ENCODE measurements around the gene HDLBP. TPM values are rescaled to one million over a fixed set of nuclear protein-coding genes. Genes with fewer than 3 reads are reported as not detected.

The HDLBP gene
- total RNA-seq, 1 donor from 2014 or later = 989 TPM

DNA sequence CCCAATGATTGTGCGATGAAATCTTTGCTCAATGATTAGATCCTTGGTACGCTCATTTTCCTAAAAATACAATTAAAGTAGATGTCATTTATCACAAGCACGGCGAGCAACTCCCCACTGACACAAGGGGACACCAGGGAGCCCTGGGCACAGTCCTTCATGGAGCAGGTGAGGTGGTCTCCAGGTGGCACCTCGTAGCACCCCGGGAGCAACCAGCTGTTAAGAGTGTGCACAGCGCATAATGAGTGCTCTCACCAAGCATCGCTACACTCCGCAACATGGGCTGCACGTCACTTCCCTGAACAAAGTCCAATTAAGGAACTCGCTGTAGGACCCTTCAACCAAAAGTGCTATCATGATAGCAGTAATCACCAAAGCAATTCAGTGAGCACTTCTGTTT is 67.2 kb downstream of the HDLBP start:
- Mint-ChIP-seq H3K9me3 (ENCODE audit: low read depth) (no peaks in the 10 kb centered on the region), H3K27me3 (ENCODE audit: low read depth) (no peaks in the 10 kb centered on the region), H3K4me1 (ENCODE audit: low read depth) (no peaks in the 10 kb centered on the region), H3K36me3 (ENCODE audit: low read depth) (peaks cover 69% of the 10 kb centered on the region), H3K27ac (ENCODE audit: unreplicated experiment) (no peak overlapping the region), H3K4me3 (ENCODE audit: unreplicated experiment) (no peak overlapping the region)
- TF ChIP-seq, protein P1, sequence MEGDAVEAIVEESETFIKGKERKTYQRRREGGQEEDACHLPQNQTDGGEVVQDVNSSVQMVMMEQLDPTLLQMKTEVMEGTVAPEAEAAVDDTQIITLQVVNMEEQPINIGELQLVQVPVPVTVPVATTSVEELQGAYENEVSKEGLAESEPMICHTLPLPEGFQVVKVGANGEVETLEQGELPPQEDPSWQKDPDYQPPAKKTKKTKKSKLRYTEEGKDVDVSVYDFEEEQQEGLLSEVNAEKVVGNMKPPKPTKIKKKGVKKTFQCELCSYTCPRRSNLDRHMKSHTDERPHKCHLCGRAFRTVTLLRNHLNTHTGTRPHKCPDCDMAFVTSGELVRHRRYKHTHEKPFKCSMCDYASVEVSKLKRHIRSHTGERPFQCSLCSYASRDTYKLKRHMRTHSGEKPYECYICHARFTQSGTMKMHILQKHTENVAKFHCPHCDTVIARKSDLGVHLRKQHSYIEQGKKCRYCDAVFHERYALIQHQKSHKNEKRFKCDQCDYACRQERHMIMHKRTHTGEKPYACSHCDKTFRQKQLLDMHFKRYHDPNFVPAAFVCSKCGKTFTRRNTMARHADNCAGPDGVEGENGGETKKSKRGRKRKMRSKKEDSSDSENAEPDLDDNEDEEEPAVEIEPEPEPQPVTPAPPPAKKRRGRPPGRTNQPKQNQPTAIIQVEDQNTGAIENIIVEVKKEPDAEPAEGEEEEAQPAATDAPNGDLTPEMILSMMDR (IDR thresholded peaks at IDR 0.05) = no peak
- no peak for DNase-seq (ENCODE audit: low spot score)

DNA sequence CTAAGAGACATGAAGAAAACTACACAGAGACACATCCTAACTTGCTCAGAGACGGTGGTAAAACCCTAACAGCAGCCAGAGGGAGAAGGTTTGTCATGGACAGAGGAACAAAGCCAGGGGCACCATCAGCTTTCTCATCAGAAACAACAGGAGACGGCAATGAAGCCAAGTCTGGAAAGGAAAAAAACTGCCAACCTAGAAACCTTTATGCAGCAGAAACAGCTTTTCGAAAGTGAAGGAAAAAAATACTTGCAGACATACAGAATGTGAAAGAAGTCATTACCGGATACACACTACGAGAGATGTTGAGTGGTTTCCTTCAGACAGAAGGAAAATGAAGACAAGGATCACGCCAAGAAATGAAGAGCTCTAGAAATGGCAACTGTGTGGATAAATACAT is 71.1 kb downstream of the HDLBP start:
- DNase-seq (ENCODE audit: low spot score) = no peak
- H3K36me3 Mint-ChIP-seq (ENCODE audit: low read depth) = peaks cover 78% of the 10 kb centered on the region
- H3K4me3 Mint-ChIP-seq (ENCODE audit: unreplicated experiment) = no peak overlapping the region
- TF ChIP-seq, protein P1 (IDR thresholded peaks at IDR 0.05) = no peak
- H3K27ac Mint-ChIP-seq (ENCODE audit: unreplicated experiment) = no peak overlapping the region
- no peaks in the 10 kb centered on the region for H3K27me3 Mint-ChIP-seq (ENCODE audit: low read depth)
- no peaks in the 10 kb centered on the region for H3K9me3 Mint-ChIP-seq (ENCODE audit: low read depth)
- peaks cover 10% of the 10 kb centered on the region for H3K4me1 Mint-ChIP-seq (ENCODE audit: low read depth)

DNA sequence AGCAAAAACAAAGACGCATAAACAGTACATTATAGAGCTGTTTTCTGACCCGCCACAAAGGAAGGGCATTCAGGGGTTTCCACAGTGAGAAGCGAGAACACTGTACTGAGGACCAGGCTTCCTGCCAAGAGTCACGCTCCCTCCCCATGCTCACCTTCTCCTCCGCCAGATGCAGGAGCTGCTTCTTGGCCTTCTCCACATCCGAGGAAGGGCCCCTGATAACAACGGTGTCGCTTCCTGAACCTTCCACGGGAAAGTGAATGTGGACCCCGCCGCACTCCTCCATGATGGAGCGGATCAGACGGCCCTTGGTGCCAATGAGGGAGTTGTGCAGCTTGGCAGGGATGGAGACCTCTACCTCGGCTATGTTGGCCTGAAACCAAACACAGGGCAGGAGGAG is 73.2 kb downstream of the HDLBP start:
- Mint-ChIP-seq H3K9me3 (ENCODE audit: low read depth) (no peaks in the 10 kb centered on the region), H3K36me3 (ENCODE audit: low read depth) (peaks cover 79% of the 10 kb centered on the region), H3K4me3 (ENCODE audit: unreplicated experiment) (no peak overlapping the region), H3K27ac (ENCODE audit: unreplicated experiment) (peak overlapping the region; percentile 12), H3K27me3 (ENCODE audit: low read depth) (no peaks in the 10 kb centered on the region), H3K4me1 (ENCODE audit: low read depth) (peaks cover 10% of the 10 kb centered on the region)
- no peak for DNase-seq (ENCODE audit: low spot score)
- TF ChIP-seq, protein P1 (IDR thresholded peaks at IDR 0.05) = no peak

DNA sequence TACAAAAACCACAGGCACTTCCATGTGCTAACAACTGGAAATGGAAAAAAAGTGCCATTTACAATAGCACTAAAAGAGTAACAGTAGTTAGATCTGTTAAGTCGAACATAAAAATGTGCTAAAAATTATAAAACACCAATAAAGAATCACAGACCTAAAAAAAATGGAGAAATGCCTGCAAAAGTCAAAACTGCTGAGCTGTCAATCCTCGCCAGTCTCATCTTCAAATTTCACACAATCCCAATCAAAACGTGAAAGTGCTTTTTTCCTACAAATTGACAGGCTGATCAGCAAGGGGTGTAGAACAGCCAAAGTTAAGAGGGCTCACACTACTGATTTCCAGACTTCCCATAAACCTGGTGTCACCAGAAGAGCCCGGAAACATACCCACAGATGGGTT is 73.8 kb downstream of the HDLBP start:
- H3K9me3 Mint-ChIP-seq (ENCODE audit: low read depth) = no peaks in the 10 kb centered on the region
- peaks cover 10% of the 10 kb centered on the region for H3K4me1 Mint-ChIP-seq (ENCODE audit: low read depth)
- no peak for DNase-seq (ENCODE audit: low spot score)
- H3K27ac Mint-ChIP-seq (ENCODE audit: unreplicated experiment) = peak overlapping the region; percentile 41
- H3K4me3 Mint-ChIP-seq (ENCODE audit: unreplicated experiment) = no peak overlapping the region
- TF ChIP-seq, protein P1 (IDR thresholded peaks at IDR 0.05) = no peak
- no peaks in the 10 kb centered on the region for H3K27me3 Mint-ChIP-seq (ENCODE audit: low read depth)
- peaks cover 78% of the 10 kb centered on the region for H3K36me3 Mint-ChIP-seq (ENCODE audit: low read depth)

DNA sequence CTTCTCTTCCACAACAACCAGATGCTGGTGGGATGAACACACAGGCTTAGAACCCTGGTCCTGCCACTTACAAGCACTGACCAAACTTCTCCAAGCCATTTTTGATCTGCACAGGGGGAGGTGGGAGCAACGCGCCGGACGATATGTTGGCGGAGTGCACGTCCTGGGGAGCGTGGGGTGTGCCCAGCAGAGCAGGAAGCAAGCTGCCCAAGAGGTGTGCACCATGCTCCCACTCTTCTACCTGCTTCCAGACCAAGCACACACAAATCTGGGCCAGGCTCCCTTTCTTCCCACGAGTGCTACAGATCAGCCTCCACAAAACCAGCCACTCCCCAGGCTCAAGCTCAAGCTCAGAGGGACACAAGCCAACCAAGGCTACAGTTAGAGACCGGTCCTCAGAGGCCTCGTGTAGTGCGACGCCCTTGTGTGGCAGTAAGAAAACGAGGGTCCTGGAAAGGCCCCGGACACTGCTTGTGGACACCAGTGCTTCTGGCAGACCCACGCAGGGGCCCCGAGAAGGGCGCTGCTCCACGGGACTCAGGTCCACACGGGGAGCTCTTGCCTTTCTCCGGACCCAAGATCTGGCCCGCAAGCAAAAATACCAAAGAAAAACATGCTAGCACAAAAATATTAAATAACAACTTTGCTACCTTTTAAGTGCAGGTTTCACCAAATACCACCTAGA is 75.0 kb downstream of the HDLBP start:
- H3K4me1 Mint-ChIP-seq (ENCODE audit: low read depth) = peaks cover 10% of the 10 kb centered on the region
- H3K27ac Mint-ChIP-seq (ENCODE audit: unreplicated experiment) = peak overlapping the region; percentile 10

More for the DNA sequence above, 75.0 kb downstream of the HDLBP start:
- H3K9me3 Mint-ChIP-seq (ENCODE audit: low read depth) = no peaks in the 10 kb centered on the region
- TF ChIP-seq, protein P1 (IDR thresholded peaks at IDR 0.05) = no peak
- peaks cover 76% of the 10 kb centered on the region for H3K36me3 Mint-ChIP-seq (ENCODE audit: low read depth)
- DNase-seq (ENCODE audit: low spot score) = no peak
- H3K4me3 Mint-ChIP-seq (ENCODE audit: unreplicated experiment) = no peak overlapping the region
- H3K27me3 Mint-ChIP-seq (ENCODE audit: low read depth) = no peaks in the 10 kb centered on the region

Measured in chondrocyte (in vitro differentiated cells).